SK-N-SH (cell line): Measurements from ENCODE around the gene LRRC59. TPM values are rescaled to one million over a fixed set of nuclear protein-coding genes. Genes with fewer than 3 reads are reported as not detected.

Source experiments
- CTCF ChIA-PET: fragments of 300-600, 350-600 bp; formaldehyde crosslinking; extraction: SDS; loops from one replicate; lab custom pipeline; 2021; lab: Yijun Ruan, JAX
- POLR2A ChIA-PET: fragments of 350-600 bp; sonication (Branson Sonifier 250); formaldehyde crosslinking; extraction: SDS; loops from one replicate; lab custom pipeline; 2020; ENCODE audit warnings: antibody characterized with exemption, inconsistent platforms; lab: Yijun Ruan, JAX
- DNase-seq: peaks from one replicate; pipeline ENCODE4 v3.0.0; 2012
- H2AFZ ChIP-seq: fragments of 200-600 bp; sonication (generic); 2 replicates; pipeline ENCODE4 v1.8.1; 2016; ENCODE audit warnings: antibody characterized with exemption, mild to moderate bottlenecking, low read depth
- H3F3A ChIP-seq: fragments of 200-600 bp; sonication (generic); replicated peaks from 2 replicates; pipeline ENCODE3; 2016; ENCODE audit warnings: antibody characterized with exemption, mild to moderate bottlenecking; ENCODE audit not compliant: insufficient read depth
- H3K27ac ChIP-seq, 2 experiments: fragments of 200-500 bp in 1 of 2; fragments of 200-600 bp in 1 of 2; sonication (Bioruptor generic) in 1 of 2; sonication (generic), shearing (Covaris generic) in 1 of 2; 2 replicates each; pipeline versions ENCODE4 v1.5.1 to v1.6.1; 2014 to 2016; ENCODE audit warnings: low read depth in 2 of 2, inconsistent platforms in 1 of 2, low read length in 1 of 2, mild to moderate bottlenecking in 1 of 2, mixed read lengths in 1 of 2
- H3K27me3 ChIP-seq: fragments of 200-600 bp; sonication (generic), shearing (Covaris generic); 2 replicates; pipeline ENCODE4 v1.6.1; 2016; ENCODE audit warnings: mixed run types; ENCODE audit not compliant: insufficient read depth
- H3K36me3 ChIP-seq, 2 experiments: fragments of 200-500 bp in 1 of 2; fragments of 200-600 bp in 1 of 2; sonication (Bioruptor generic) in 1 of 2; sonication (generic) in 1 of 2; replicated peaks in 1 of 2; 2 replicates each; pipeline versions ENCODE3 to v1.5.1; 2014 to 2016; ENCODE audit warnings: low read length in 1 of 2, mild to moderate bottlenecking in 1 of 2; ENCODE audit not compliant: insufficient read depth in 2 of 2, control insufficient read depth in 1 of 2
- H3K4me1 ChIP-seq, 2 experiments: fragments of 200-500 bp in 1 of 2; fragments of 200-600 bp in 1 of 2; sonication (Bioruptor generic) in 1 of 2; sonication (generic), shearing (Covaris generic) in 1 of 2; 2 replicates each; pipeline versions ENCODE4 v1.5.1 to v1.6.1; 2014 to 2016; ENCODE audit warnings: low read depth in 1 of 2, low read length in 1 of 2, mixed run types in 1 of 2; ENCODE audit not compliant: insufficient read depth in 2 of 2, control insufficient read depth in 1 of 2
- H3K4me2 ChIP-seq: fragments of 200-600 bp; sonication (generic), shearing (Covaris generic); 2 replicates; pipeline ENCODE4 v1.6.1; 2017; ENCODE audit warnings: mixed run types
- H3K4me3 ChIP-seq, 2 experiments: fragments of 200-500 bp in 1 of 2; fragments of 200-600 bp in 1 of 2; sonication (Bioruptor generic) in 1 of 2; sonication (generic), shearing (Covaris generic) in 1 of 2; 2 replicates each; pipeline versions ENCODE4 v1.5.1 to v1.8.1; 2014 to 2016; ENCODE audit warnings: low read depth in 2 of 2, inconsistent platforms in 1 of 2, low read length in 1 of 2, mild to moderate bottlenecking in 1 of 2, mixed read lengths in 1 of 2, moderate library complexity in 1 of 2
- H3K79me2 ChIP-seq: fragments of 200-600 bp; sonication (generic); 2 replicates; pipeline ENCODE4 v1.8.1; 2017; ENCODE audit warnings: mild to moderate bottlenecking; ENCODE audit not compliant: insufficient read depth
- H3K9ac ChIP-seq: fragments of 200-600 bp; sonication (generic); 2 replicates; pipeline ENCODE4 v1.6.1; 2017; ENCODE audit warnings: mixed run types
- H3K9me2 ChIP-seq: fragments of 200-600 bp; sonication (generic); 2 replicates; pipeline ENCODE4 v1.6.1; 2017; ENCODE audit warnings: mixed run types
- H3K9me3 ChIP-seq: fragments of 200-600 bp; sonication (generic); 2 replicates; pipeline ENCODE4 v1.6.1; 2017; ENCODE audit warnings: mixed run types, mild to moderate bottlenecking, moderate library complexity
- H4K20me1 ChIP-seq: fragments of 200-600 bp; sonication (generic); 2 replicates; pipeline ENCODE4 v1.6.1; 2017; ENCODE audit warnings: mild to moderate bottlenecking, mixed run types; ENCODE audit not compliant: insufficient read depth
- EZH2phosphoT487 ChIP-seq: fragments of 200-600 bp; sonication (generic); IDR thresholded peaks from 2 replicates; pipeline ENCODE4 v1.6.1; 2017; ENCODE audit warnings: low read depth, mixed run types, mild to moderate bottlenecking, antibody characterized with exemption, moderate library complexity, borderline replicate concordance
- FOSL2 ChIP-seq: IDR thresholded peaks from 2 replicates; pipeline ENCODE4 v1.4.0; 2012; ENCODE audit warnings: low read depth, mild to moderate bottlenecking, moderate library complexity, borderline replicate concordance
- FOXM1 ChIP-seq: IDR thresholded peaks from 2 replicates; pipeline ENCODE4 v1.4.0; 2012; ENCODE audit warnings: low read depth, mild to moderate bottlenecking
- MAX ChIP-seq: IDR thresholded peaks from 2 replicates; pipeline ENCODE4 v1.4.0; 2012; ENCODE audit warnings: low read depth
- MEF2A ChIP-seq: IDR thresholded peaks from 2 replicates; pipeline ENCODE4 v1.4.0; 2012; ENCODE audit warnings: low read depth, borderline replicate concordance
- NFIC ChIP-seq: IDR thresholded peaks from 2 replicates; pipeline ENCODE4 v1.4.0; 2012; ENCODE audit warnings: borderline replicate concordance
- NRF1 ChIP-seq: IDR thresholded peaks from 2 replicates; pipeline ENCODE4 v1.6.1; 2012; ENCODE audit warnings: low read depth, mild to moderate bottlenecking, low read length
- POLR2AphosphoS5 ChIP-seq: IDR thresholded peaks from 2 replicates; pipeline ENCODE4 v1.6.1; 2012; ENCODE audit warnings: low read depth, low read length
- REST ChIP-seq: IDR thresholded peaks from 2 replicates; pipeline ENCODE4 v1.6.1; 2012; ENCODE audit warnings: mild to moderate bottlenecking, low read depth, low read length, moderate library complexity
- RFX5 ChIP-seq: IDR thresholded peaks from 2 replicates; pipeline ENCODE4 v1.6.1; 2012; ENCODE audit warnings: mild to moderate bottlenecking, improper control_type of control experiment, low read length
- TAF1 ChIP-seq: IDR thresholded peaks from 2 replicates; pipeline ENCODE4 v1.6.1; 2012; ENCODE audit warnings: low read depth, mild to moderate bottlenecking, low read length, moderate library complexity, borderline replicate concordance
- TCF12 ChIP-seq: IDR thresholded peaks from 2 replicates; pipeline ENCODE4 v1.4.0; 2012
- ZBTB33 ChIP-seq: IDR thresholded peaks from 2 replicates; pipeline ENCODE4 v1.4.0; 2012; ENCODE audit warnings: low read depth, borderline replicate concordance
- WGBS: methylation state at CpG from one replicate; pipeline ENCODE4 v1.1.6; 2017; ENCODE audit warnings: low lambda C conversion rate; 5-methylcytosine and 5-hydroxymethylcytosine counted together
- polyA plus RNA-seq, 3 experiments: library from polyadenylated mRNA; depleted of rRNA; stranded (reverse); fragments of >200 nt; gene quantifications; 2 replicates each; pipeline ENCODE4 v1.2.3, GENCODE V29; 2012
- TF ChIP-seq, protein P1 (sequence below): fragments of 200-600 bp; sonication (generic); IDR thresholded peaks from 2 replicates; pipeline ENCODE4 v1.6.1; 2017; ENCODE audit warnings: antibody characterized with exemption, mild to moderate bottlenecking, moderate library complexity

Gene LRRC59
- polyA plus RNA-seq, 1 of the 3 experiments (the other 2 are of a cell fraction): 137 TPM

- WGBS: 35% methylated on average over 3 of the region's 3 CpGs
- Histone ChIP-seq H3K4me3 (no peak overlapping the region), H3K4me2 (no peak overlapping the region), H3K9me3 (no peaks in the 10 kb centered on the region), H3K9ac (no peak overlapping the region), H3K27ac (no peak overlapping the region), H3K79me2 (no peaks in the 10 kb centered on the region; the same call in none of the 2 replicates), H3F3A (peaks cover 39% of the 10 kb centered on the region), H3K27me3 (no peaks in the 10 kb centered on the region), H3K9me2 (no peaks in the 10 kb centered on the region), H4K20me1 (peaks cover 3% of the 10 kb centered on the region; the same call in 1 of the 2 replicates), H3K4me1 (no peaks in the 10 kb centered on the region), H3K36me3 (peaks cover 57 to 83% of the 10 kb centered on the region in 2 experiments), H2AFZ (no peak overlapping the region)
- CTCF ChIA-PET: interaction anchor here (0.8 to 3.0 kb wide), 9 partner anchors 10 to 107 kb away, joined by 3 to 27 read pairs (median 5); partner anchors contain the start of gene LRRC59
- POLR2A ChIA-PET: interaction anchor here (1.0 to 2.7 kb wide), 2 partner anchors 12 to 16 kb away, joined by 3 to 12 read pairs; partner anchors contain the start of gene LRRC59
- no peak for TF ChIP-seq MAX
- no peak for TF ChIP-seq TAF1
- no peak for TF ChIP-seq NFIC
- TF ChIP-seq FOXM1: no peak
- TF ChIP-seq POLR2AphosphoS5: no peak
- TF ChIP-seq FOSL2: no peak
- TF ChIP-seq, protein P1, sequence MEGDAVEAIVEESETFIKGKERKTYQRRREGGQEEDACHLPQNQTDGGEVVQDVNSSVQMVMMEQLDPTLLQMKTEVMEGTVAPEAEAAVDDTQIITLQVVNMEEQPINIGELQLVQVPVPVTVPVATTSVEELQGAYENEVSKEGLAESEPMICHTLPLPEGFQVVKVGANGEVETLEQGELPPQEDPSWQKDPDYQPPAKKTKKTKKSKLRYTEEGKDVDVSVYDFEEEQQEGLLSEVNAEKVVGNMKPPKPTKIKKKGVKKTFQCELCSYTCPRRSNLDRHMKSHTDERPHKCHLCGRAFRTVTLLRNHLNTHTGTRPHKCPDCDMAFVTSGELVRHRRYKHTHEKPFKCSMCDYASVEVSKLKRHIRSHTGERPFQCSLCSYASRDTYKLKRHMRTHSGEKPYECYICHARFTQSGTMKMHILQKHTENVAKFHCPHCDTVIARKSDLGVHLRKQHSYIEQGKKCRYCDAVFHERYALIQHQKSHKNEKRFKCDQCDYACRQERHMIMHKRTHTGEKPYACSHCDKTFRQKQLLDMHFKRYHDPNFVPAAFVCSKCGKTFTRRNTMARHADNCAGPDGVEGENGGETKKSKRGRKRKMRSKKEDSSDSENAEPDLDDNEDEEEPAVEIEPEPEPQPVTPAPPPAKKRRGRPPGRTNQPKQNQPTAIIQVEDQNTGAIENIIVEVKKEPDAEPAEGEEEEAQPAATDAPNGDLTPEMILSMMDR: no peak
- TF ChIP-seq MEF2A: no peak
- no peak for TF ChIP-seq RFX5
- no peak for TF ChIP-seq NRF1
- no peak for TF ChIP-seq ZBTB33
- no peak for TF ChIP-seq REST
- TF ChIP-seq TCF12: no peak
- TF ChIP-seq EZH2phosphoT487: no peak
- no peak for DNase-seq
These were observed 15.4 kb downstream of the LRRC59 start for GRCh38 chr17:50381920-50382319.
